Measurements from ENCODE around the gene ACD. TPM values are rescaled to one million over a fixed set of nuclear protein-coding genes. Genes with fewer than 3 reads are reported as not detected.

The ACD gene
- total RNA-seq, 1 experiment from 2014 or later = 34.1 TPM

- Mint-ChIP-seq H3K27me3 (ENCODE audit: low read depth) (no peaks in the 10 kb centered on the region), H3K4me1 (no peaks in the 10 kb centered on the region), H3K4me3 (no peak overlapping the region), H3K27ac (no peak overlapping the region), H3K9me3 (no peaks in the 10 kb centered on the region), H3K36me3 (ENCODE audit: insufficient read depth in 1 of 3, low read depth in 3 of 3) (peaks cover 10 to 23% (median 17%) of the 10 kb centered on the region in 3 experiments; a peak in 6 of 7 replicates)
- H3K27ac ChIP-seq (ENCODE audit: insufficient read length, low read depth, low read length) = no peak overlapping the region
- no peak overlapping the region for H3T11ph ChIP-seq (ENCODE audit: low read length)
- no peak overlapping the region for H3K18ac ChIP-seq (ENCODE audit: insufficient read length, low read depth, low read length)
- no peak overlapping the region for H4K8ac ChIP-seq (replicated peaks; ENCODE audit: insufficient read length, low read depth, low read length)
- no peak overlapping the region for H2BK20ac ChIP-seq (ENCODE audit: low read depth, low read length, poor library complexity, severe bottlenecking)
- H3K79me1 ChIP-seq (ENCODE audit: insufficient read depth, low read depth, low read length, poor library complexity, severe bottlenecking) = no peaks in the 10 kb centered on the region
- no peak overlapping the region for H2AFZ ChIP-seq (ENCODE audit: low read length)
- no peak overlapping the region for H2BK5ac ChIP-seq (ENCODE audit: insufficient read length, low read length)
- no peak overlapping the region for H3K56ac ChIP-seq (ENCODE audit: insufficient read length, low read depth, low read length)
- H2BK15ac ChIP-seq (ENCODE audit: low read depth, low read length) = no peak overlapping the region
- no peak overlapping the region for H3K4ac ChIP-seq (ENCODE audit: low read depth, low read length)
- H4K5ac ChIP-seq (ENCODE audit: insufficient read length, low read depth, low read length) = no peak overlapping the region
- no peak overlapping the region for H4K91ac ChIP-seq (ENCODE audit: insufficient read length, low read depth, low read length)
- no peak overlapping the region for H2BK12ac ChIP-seq (ENCODE audit: insufficient read length, low read depth, low read length)
- H3K23ac ChIP-seq (ENCODE audit: insufficient read length, low read depth, low read length) = no peak overlapping the region
- H3K14ac ChIP-seq (ENCODE audit: insufficient read depth, low read length) = no peak overlapping the region
- no peaks in the 10 kb centered on the region for H3K79me2 ChIP-seq (ENCODE audit: insufficient read depth, low read length)
- no peaks in the 10 kb centered on the region for H3K23me2 ChIP-seq (ENCODE audit: insufficient read length, low read depth, low read length, poor library complexity, severe bottlenecking)
- H3K4me2 ChIP-seq (ENCODE audit: insufficient read depth, insufficient read length, low read length) = no peak overlapping the region
- no peaks in the 10 kb centered on the region for H3K27me3 ChIP-seq (ENCODE audit: insufficient read depth, low read length)
- TF ChIP-seq CTCF (conservative IDR thresholded peaks at IDR 0.05) = no peak
- no peak overlapping the region for H2AK5ac ChIP-seq (ENCODE audit: insufficient read length, low read length)
- no peaks in the 10 kb centered on the region for H4K20me1 ChIP-seq (ENCODE audit: control insufficient read depth, insufficient read depth, insufficient read length)
- no peak overlapping the region for H3K9ac ChIP-seq (ENCODE audit: extremely low read depth, insufficient read length, low read length)
- no peaks in the 10 kb centered on the region for H3K4me1 ChIP-seq (ENCODE audit: insufficient read depth, low read length)
- H3K9me3 ChIP-seq (ENCODE audit: control insufficient read depth, low read depth, low read length) = no peaks in the 10 kb centered on the region
- DNase-seq = no peak
- no CpG with 5 or more reads among the region's 4 CpGs for WGBS (ENCODE audit: extremely low coverage, insufficient read length, low lambda C conversion rate)
- H2BK120ac ChIP-seq (ENCODE audit: low read depth, low read length, poor library complexity, severe bottlenecking) = no peak overlapping the region
Measured at GRCh38 chr16:67683767-67684166, 23.7 kb upstream of the ACD start.

All from H9 (cell line).